NCI-H82 treated with DMSO at 0.1 percent for 48 hours (cell line): ENCODE results near the gene PTPRT.

ENCODE experiments used
- DNase-seq: peaks from one replicate; lab custom pipeline; 2025; ENCODE audit not compliant: unreplicated experiment; lab: John Stamatoyannopoulos, UW

PTPRT gene

GRCh38 chr20:42581311-42581710, 608.4 kb downstream of the PTPRT start:
- DNase-seq, result no peak

- DNase-seq, result no peak
These were observed 613.5 kb downstream of the PTPRT start for GRCh38 chr20:42576167-42576566.

DNA sequence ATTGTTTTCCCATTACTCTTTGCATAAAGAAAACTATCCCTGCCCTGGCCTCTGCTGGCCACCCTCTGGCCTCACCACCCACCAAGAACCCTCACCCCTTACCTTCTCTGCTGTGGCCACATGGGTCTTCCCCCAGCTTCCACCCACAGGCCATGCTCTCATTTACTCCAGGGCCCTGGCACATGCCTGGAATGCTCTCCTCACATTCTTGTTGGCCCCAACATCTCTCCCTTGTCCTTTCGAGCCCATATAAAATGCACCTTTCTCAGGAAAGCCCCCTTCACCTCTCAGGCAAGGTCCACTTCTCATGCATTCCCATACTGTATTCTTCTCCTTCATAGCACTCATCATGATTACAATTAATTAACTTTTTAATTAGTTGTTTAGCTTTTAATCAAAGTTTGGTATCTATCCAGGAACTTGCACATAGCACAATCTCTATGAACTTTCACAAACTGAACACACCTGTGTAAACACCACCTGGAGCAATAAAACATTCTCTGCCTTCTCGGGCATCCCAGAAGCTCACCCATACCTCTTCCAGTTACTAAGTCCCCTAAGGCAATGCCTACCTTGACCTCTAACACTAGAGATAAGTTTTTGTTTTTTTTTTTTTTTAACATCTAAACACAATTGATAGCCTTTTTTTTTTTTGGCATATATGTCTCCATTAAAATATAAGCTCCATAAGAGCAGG, 617.2 kb downstream of the PTPRT start:
- DNase-seq, result no peak

DNA sequence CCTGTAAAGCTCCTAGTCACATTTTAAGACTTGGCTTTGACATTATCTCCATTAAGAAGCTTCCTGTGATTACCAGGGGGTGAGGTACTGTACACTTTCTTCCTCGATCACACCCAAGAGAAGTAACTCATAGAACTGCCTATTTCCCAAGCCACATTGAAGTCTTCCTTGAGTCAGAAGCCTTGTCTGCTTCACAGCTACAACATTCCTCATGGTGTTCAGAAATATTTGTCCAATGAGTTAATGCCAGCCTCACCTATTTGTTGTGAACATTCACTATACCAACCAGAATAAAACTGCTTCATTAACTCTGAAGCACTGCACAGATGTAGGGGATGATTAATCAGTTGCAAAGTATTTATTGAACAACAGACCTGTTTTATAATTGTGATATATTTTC, 622.3 kb downstream of the PTPRT start:
- DNase-seq, result no peak

DNA sequence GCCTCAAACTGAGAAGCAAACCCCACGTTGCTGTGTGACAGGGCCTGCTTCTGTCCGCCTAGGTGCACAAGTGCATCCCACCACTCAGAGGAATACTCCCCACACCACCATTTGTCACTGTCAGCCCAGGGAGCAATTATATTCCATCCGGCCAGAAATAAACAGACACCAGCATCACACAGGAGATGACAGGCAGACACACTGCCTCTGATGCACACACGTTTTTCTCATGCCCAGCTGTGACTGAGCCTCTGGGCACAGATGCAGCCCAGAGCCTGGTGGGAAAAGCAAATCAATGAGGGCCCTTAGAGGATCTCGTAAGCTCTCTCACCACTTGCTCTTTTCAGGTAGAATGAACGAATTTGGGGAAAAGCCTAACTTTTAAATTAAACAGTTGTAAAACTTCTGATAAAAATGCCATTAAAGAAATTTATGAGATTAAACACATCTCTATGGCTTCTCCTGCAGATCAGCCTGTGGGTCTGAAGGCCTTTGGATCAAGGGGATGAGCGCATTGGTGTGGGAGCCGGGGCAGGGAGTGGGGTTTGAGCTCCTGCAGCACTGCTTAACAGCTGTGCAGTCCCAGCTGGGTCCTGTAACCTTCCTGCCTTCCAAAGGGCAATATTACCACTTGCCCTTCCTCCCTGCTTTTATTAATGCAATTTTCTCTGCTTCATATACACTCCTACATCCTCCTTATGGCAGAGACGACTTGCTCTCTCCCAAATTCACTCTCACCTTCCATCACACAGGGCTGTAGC, 624.3 kb downstream of the PTPRT start:
- no peak for DNase-seq

DNA sequence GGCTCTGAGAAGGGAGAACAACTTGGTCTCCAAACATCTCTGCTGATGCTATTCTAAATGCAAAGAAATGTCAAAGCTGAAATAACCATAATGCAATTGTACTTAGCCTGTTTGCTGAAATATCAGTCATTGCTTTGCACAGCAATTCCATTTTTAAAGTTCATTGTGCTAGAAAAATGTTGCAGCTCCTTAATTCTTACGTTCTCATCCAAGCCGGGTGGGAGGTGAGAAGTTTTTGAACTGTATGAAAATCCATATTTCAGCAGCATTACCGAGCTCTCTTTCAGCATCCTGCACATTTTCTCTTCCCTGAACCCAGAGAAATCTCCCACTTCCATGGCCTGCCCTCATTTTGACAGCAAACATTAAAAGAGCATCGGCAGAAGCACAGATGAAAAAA, 630.0 kb downstream of the PTPRT start:
- DNase-seq, result no peak

- DNase-seq, result no peak
These were observed 633.1 kb downstream of the PTPRT start for GRCh38 chr20:42556575-42556974.

DNA sequence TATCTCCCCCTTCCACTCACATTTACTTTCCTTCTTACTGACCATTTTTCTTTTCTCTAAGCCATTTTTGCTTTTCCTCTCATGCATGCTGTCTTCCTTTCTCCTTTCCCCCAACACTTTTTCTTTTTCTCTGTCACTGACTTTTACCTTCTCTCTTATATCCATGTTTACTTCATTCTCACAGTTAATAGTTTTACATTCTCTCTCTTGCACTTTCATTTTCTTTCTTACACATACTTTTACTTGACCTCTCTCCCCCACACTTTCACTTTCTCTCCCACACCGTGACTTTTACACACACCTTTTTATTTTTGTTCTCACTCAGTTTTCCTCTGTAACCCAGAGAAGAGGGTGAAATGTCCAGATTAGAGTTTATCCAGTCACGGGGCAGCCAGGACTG, 636.3 kb downstream of the PTPRT start:
- DNase-seq, result no peak

- DNase-seq, result no peak
These were observed 640.2 kb downstream of the PTPRT start for GRCh38 chr20:42549496-42549895.

DNA sequence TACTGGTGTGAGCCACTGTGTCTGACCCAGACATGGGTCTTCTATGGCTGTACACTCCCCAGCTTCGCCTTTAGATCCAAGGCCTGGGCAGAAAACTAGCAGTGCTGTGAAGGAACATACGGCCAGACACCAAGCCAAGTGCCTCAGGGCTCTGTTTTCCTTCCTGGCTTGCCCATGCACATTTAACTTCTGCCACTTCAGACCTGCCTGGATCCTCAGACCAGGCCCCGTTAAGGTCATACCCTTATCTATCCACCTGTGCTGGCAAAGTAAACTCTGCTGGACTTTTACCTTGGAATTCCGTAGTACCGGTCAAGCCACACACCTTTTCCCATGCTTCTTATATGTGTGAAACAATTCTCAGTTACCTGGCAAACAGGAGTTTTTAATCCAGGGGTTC, 644.8 kb downstream of the PTPRT start:
- DNase-seq, result no peak

GRCh38 chr20:42532831-42533230, 656.9 kb downstream of the PTPRT start:
- DNase-seq, result peak; percentile 64

GRCh38 chr20:42531508-42531961, 658.2 kb downstream of the PTPRT start:
- no peak for DNase-seq

DNA sequence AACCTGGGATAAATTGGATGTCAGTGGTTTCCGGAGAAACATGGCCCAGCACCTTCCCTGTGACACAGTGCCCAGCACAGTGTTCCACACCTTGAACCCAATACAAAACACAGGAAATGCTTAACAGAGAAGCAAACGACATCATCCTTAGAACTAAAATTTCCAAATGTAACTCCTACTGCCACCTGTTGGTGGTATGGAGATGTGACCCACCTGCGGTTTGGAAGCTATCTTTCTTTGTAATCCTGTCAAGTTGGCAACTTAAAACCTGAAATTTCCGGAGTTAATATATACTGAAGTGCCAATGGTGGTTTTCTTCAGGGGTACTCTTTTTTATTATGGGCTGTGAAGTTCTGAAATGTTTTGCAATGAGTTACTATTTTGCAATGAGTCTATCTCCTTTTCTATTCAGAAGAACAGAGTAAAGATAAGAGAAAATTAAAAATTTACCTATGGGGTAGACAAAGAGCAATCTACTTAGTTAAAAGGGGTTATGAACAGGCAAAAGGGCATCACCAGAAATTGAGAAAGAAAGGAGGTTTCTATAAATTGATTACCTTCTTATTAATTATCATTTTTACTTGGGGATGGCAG, 658.8 kb downstream of the PTPRT start:
- peak; percentile 48 for DNase-seq

DNA sequence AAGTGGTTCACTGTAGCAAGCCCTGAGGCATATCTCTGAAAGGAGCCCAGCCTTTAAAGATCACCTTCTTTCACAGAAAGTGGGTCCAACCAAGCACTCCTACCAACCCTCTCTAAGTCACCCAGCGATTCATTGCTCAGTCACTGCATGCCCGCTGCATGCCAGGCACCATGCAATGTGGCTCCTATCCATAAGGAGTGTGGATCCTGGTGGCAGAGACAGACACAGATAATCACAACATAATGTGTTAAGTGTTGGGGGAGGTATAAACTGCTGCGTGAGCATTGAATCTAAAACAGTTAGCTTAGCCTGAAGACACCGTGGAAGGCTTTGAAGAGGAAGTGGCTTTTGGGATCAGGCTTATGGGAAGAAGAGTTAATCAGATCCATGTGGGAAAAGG, 659.5 kb downstream of the PTPRT start:
- DNase-seq, result no peak

- no peak for DNase-seq
These were observed 665.6 kb downstream of the PTPRT start for GRCh38 chr20:42524058-42524457.

- no peak for DNase-seq
These were observed 673.0 kb downstream of the PTPRT start for GRCh38 chr20:42516692-42517091.

DNA sequence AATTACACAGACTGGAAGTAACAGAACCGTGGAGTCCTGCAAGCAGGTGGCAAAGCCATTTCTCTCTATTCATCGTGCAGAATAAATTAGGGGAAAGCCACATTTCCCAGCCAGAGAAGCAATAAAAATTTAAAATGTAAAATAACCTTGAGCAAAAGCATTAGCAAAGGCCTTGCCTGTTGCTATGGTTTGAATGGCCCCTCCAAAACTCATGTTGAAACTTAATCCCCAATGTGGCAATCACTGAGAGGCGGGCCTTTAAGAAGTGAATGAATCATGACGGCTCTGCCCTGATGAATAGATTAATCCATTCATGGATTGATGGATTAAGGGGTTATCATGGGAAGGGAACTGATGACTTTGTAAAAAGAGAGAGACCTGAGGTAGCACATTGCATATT, 679.0 kb downstream of the PTPRT start:
- DNase-seq, result no peak

GRCh38 chr20:42507874-42508273, 681.8 kb downstream of the PTPRT start:
- no peak for DNase-seq

DNA sequence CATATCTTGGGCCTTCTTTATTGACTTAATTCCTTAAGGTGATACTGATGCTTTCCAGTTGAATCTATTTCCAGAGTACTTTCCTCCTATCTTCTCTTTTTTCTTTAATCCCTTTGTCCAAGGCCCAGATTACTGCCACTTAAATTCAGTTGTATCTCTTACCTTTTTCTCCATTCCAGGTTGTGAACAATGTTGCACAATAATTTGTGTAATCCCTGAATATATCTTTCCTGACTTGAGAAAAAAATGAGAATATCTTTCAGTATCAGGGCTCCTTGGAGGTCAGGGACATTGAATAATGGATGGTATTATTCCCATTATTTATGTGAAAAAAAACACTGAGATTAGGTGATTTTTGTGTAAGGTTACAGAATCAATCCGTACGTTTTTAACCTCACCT, 683.3 kb downstream of the PTPRT start:
- DNase-seq, result no peak

DNA sequence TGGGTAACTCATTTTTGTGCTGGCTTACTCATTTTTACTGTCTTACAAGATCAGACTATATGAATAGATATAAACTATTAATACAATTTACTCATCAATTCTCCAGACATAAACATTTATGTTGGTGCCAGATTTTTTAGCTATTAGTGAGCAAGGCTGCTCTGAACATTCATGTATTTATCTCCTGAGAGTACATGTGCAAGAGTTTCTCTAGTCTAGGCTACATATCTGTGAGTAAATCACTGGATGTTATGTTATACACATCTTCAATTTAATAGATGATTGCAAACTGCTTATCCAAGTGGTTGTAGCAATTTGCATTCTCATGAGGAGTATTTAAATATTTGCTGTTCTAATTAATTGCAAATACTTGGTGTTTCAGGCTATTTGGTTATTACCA, 687.1 kb downstream of the PTPRT start:
- no peak for DNase-seq

DNA sequence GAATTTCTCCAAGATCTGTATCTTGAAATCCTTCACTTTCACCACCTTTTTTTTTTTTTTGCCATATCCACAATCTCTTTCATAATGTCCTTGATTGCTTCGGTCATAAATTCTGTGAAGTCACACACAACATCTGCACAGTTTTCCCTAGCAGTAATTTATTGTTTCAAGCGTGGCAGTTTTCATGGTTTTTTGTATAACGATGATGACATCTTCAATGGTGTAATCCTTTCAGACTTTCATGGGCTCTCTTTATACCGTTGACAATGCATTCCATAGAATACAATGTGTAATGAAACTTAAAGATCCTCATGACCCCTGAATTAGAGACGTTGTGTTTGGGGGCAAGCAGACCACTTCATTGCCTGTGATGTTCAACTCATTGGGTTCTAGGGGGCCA, 693.1 kb downstream of the PTPRT start:
- DNase-seq, result no peak

DNA sequence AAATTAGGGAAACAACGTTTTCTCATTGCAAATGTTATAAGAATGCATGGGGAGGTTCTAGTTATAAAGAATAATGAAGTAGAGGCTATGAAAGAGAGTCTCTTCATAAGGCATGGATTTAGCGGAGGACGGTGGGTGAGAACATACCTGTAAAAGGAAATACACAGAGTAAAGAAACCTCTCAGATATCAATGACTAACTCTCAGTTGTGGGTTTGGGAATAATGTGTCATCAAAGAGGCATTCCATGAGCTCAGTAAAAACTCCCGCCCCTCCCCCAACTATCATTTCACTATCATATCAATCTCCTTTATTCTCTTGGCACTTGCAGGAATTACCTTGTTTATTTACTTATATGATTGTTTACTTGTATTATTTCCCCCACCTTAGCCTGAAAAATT, 695.4 kb downstream of the PTPRT start:
- DNase-seq, result no peak
